Left lung (tissue), 10 donors: ENCODE data around the gene FBXL16. TPM values are rescaled to one million over a fixed set of nuclear protein-coding genes. Genes with fewer than 3 reads are reported as not detected.

Experiments used
- ATAC-seq: fragments of 200-7000 bp; cut with Tn5 transposase; one replicate; pipeline ENCODE4 v1.9.1; 2020; ENCODE audit warnings: moderate library complexity
- DNase-seq, 4 donors: peaks; one replicate each; pipeline ENCODE4 v3.0.0-alpha.2; 2013 to 2020
- H3K27ac ChIP-seq, 2 donors: fragments of 200-600 bp; sonication (generic) in 1 of 2; one replicate each; pipeline versions ENCODE4 v1.5.0 to v1.8.0; 2020 to 2021
- H3K27me3 ChIP-seq, 2 donors: fragments of 200-600 bp; sonication (generic) in 1 of 2; one replicate each; pipeline versions ENCODE4 v1.5.0 to v1.8.0; 2020 to 2021
- H3K36me3 ChIP-seq, 2 donors: fragments of 200-600 bp; sonication (generic) in 1 of 2; one replicate each; pipeline versions ENCODE4 v1.5.0 to v1.8.0; 2020 to 2021
- H3K4me1 ChIP-seq, 2 donors: fragments of 200-600 bp; one replicate each; pipeline ENCODE4 v1.8.0; 2021
- H3K4me3 ChIP-seq, 2 donors: fragments of 200-600 bp; sonication (generic) in 1 of 2; one replicate each; pipeline versions ENCODE4 v1.5.0 to v1.8.0; 2020 to 2021; ENCODE audit warnings: mild to moderate bottlenecking in 1 of 2
- H3K9me3 ChIP-seq, 2 donors: fragments of 200-600 bp; sonication (generic) in 1 of 2; one replicate each; pipeline versions ENCODE4 v1.5.0 to v1.8.0; 2020 to 2021
- intact Hi-C, 2 donors: fragments of 100-400 bp; cut with DNase I; formaldehyde crosslinking; loops; one replicate each; pipeline versions ENCODE4 v1.11.2 to v1.14.2; 2022
- polyA plus RNA-seq, 6 donors: library from polyadenylated mRNA; unstranded; fragments of 120-200 nt; gene quantifications; one replicate each; pipeline ENCODE4 v1.2.1, GENCODE V29; 2013; ENCODE audit not compliant: insufficient read length in 6 of 6
- total RNA-seq, 2 donors: library from RNA; stranded (reverse); fragmentation: NEBNext Ultra II Directional; extraction: Animal tissue kit (Norgen Biotek cat#: 25700); gene quantifications; one replicate each; pipeline ENCODE4 v1.2.1, GENCODE V29; 2021
- TF ChIP-seq, protein P1 (sequence below), 2 donors: fragments of 200-600 bp; sonication (generic) in 1 of 2; IDR thresholded peaks; one replicate each; pipeline versions ENCODE4 v1.5.0 to v1.8.0; 2021; ENCODE audit warnings: antibody characterized with exemption in 2 of 2
- donor health status: DM: no; HTN: yes; CAD: no.
- donor health status: DM: no; HTN: no; CAD: no.

The FBXL16 gene
- total and polyA plus RNA-seq, 8 donors = 0.48 to 5.7 (median 0.72) TPM

DNA sequence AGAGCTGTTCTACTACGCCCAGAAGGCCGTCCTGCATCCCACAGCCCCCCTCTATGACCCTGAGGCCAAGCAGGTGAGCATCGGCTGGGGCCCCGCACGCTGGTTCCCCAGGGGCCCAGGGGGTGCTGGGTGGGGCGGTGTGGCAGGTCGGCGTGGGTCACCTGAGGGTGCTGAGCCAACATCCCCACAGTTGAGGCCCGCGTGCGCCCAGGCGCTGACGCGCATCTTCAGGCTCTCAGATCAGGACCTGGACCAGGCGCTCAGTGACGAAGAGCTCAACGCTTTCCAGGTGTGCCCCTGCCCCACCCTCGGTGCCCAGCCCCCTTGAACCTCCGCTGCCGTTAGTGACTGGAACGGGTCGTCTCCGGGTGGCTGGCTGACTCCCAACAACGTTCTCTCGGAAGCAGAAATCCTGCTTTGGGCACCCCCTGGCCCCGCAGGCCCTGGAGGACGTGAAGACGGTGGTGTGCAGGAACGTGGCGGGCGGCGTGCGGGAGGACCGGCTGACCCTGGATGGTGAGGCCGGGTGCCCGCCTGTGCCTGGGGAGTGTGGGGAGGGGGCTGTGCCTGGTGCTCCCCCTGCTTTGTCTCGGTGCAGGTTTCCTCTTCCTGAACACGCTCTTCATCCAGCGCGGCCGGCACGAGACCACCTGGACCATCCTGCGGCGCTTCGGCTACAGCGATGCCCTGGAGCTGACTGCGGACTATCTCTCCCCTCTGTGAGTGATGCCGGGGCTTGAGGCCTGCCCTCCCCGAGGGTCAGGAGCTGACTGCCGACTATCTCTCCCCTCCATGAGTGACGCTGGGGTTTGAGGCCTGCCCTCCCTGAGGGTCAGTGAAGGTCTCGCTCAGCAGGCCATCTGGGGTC is 34.9 kb downstream of the FBXL16 start:
- H3K4me1 ChIP-seq = peaks cover 11 to 34% of the 10 kb centered on the region in 2 donors
- no peak overlapping the region for H3K27ac ChIP-seq
- DNase-seq = no peak
- intact Hi-C loops = no loop called here
- no peak for ATAC-seq
- peaks cover 0 to 56% of the 10 kb centered on the region in 2 donors for H3K36me3 ChIP-seq
- TF ChIP-seq, protein P1, sequence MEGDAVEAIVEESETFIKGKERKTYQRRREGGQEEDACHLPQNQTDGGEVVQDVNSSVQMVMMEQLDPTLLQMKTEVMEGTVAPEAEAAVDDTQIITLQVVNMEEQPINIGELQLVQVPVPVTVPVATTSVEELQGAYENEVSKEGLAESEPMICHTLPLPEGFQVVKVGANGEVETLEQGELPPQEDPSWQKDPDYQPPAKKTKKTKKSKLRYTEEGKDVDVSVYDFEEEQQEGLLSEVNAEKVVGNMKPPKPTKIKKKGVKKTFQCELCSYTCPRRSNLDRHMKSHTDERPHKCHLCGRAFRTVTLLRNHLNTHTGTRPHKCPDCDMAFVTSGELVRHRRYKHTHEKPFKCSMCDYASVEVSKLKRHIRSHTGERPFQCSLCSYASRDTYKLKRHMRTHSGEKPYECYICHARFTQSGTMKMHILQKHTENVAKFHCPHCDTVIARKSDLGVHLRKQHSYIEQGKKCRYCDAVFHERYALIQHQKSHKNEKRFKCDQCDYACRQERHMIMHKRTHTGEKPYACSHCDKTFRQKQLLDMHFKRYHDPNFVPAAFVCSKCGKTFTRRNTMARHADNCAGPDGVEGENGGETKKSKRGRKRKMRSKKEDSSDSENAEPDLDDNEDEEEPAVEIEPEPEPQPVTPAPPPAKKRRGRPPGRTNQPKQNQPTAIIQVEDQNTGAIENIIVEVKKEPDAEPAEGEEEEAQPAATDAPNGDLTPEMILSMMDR (IDR thresholded peaks at IDR 0.05) = no peak
- no peaks in the 10 kb centered on the region for H3K9me3 ChIP-seq
- H3K27me3 ChIP-seq = peaks cover 0 to 14% of the 10 kb centered on the region in 2 donors
- no peak overlapping the region for H3K4me3 ChIP-seq

DNA sequence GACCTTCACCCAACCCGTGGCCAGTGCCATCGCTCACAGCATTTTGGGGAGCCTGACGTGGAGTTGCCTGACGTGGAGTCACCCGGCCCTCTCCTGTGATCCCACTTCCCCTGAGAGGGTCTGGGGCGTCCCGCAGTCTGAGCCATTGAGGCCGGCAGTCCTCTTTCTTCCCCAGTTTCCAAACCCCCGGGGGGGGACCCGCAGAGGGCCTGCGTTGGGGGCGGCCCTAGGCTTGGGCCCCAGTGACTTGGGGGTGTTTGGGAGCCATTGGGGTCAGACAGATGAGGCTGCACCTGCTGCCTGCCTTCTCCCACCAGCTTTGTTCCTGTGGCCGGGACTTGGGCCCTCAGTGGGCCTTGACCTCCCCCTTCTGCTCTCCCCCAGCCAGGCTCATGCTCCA is 35.9 kb downstream of the FBXL16 start:
- intact Hi-C loops = no loop called here
- peaks cover 0 to 55% of the 10 kb centered on the region in 2 donors for H3K36me3 ChIP-seq

DNA sequence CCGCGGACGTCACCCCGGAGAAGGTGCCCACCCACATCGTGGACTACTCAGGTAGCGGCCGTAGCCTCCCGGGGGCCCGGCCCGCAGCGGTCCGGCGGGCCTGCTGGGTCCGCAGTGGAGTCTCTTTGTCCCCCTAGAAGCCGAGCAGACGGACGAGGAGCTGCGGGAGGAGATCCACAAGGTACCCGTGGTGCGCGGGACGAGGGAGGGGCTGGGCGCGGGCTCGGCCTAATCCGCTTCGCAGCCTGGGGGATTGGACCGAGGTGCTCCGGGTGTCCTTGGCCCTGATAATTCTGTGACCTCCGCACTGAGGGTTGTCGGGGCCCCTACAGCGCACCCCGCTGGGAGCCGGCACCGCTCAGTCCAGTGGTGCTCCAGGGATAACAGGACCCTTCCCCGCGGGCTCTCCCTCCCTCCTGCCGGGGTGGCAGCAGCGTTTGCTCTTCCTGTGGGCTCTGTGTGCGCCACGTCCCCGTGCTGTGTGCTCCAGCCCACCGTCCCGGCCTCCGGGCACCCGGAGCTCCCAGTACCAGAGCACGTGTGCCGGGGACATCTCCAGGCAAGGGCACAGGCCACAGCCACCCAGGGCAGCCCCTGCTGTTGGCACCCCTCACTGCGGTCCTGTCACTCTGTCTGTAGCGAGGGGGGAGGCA is 37.0 kb downstream of the FBXL16 start:
- H3K27ac ChIP-seq = peak overlapping the region; percentile 69 to 70
- intact Hi-C loops = no loop called here
- TF ChIP-seq, protein P1 (IDR thresholded peaks at IDR 0.05) = no peak
- DNase-seq = no peak
- ATAC-seq = peak; percentile 1
- H3K27me3 ChIP-seq = no peaks in the 10 kb centered on the region
- peak overlapping the region; percentile 83 to 98 for H3K4me3 ChIP-seq
- H3K4me1 ChIP-seq = peaks cover 6 to 18% of the 10 kb centered on the region in 2 donors
- H3K9me3 ChIP-seq = no peaks in the 10 kb centered on the region
- peaks cover 0 to 44% of the 10 kb centered on the region in 2 donors for H3K36me3 ChIP-seq

More for the DNA sequence above, 35.9 kb downstream of the FBXL16 start:
- Histone ChIP-seq H3K4me3 (no peak overlapping the region), H3K27ac (no peak overlapping the region), H3K4me1 (peaks cover 6 to 23% of the 10 kb centered on the region in 2 donors), H3K27me3 (peaks cover 0 to 4% of the 10 kb centered on the region in 2 donors), H3K9me3 (no peaks in the 10 kb centered on the region)
- TF ChIP-seq, protein P1 (IDR thresholded peaks at IDR 0.05) = no peak
- DNase-seq (no peak), ATAC-seq (no peak)

DNA sequence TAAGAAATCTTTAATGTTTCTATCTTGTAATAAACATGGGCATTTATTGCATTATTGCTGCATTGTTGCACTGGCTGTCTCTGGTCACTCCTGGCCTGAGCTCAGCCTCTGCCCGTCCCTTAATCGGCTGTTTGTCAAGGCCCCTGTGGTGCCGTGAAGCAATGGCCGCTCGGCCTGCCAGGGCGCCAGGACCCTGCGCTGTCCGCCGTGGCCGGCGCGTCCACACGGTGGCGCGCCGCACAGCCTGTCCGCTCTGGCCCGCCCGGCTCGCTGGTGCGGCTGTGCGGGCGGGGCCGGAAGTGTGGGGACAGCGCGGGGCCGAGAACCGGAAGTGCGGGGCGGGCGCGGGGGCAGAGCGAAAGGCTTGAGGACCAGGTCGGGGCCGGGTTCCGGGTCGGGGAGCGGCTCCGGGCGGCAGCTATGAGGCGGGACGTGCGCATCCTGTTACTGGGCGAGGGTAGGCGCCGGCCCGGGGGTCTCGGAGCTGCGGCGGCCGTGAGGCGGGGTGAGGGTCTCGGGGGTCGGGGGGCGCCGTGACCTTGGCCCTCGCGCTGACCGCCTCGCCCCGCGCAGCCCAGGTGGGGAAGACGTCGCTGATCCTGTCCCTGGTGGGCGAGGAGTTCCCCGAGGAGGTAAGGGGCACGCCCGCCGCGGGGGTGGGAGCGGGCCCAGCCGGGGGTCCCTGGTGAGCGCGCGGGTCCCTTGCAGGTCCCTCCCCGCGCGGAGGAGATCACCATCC is 37.7 kb downstream of the FBXL16 start, which contains the start of gene RHOT2:
TSS of gene RHOT2 (plus strand) at position 353 of the 739 bp plus-strand sequence. CDS start at position 421, 68 bp downstream.
- Histone ChIP-seq H3K4me1 (peaks cover 6 to 18% of the 10 kb centered on the region in 2 donors), H3K36me3 (peaks cover 0 to 41% of the 10 kb centered on the region in 2 donors), H3K27ac (peak within 1 kb of the TSS; percentile 69 to 70), H3K4me3 (peak within 1 kb of the TSS; percentile 83 to 98), H3K9me3 (no peaks in the 10 kb centered on the region), H3K27me3 (no peaks in the 10 kb centered on the region)
- TF ChIP-seq, protein P1 (IDR thresholded peaks at IDR 0.05) = peak; percentile 77 to 97
- intact Hi-C loops = no loop called here
- DNase-seq (peak; percentile 83 to 99 (median 93)), ATAC-seq (peak; percentile 98)
